Nephron progenitor cell (in vitro differentiated cells): ENCODE data around the gene IMPA2.
A peak's percentile ranks its signal among the peaks of the same experiment; 100 is the strongest.
"Not testable (repeated sequence)": the region's sequence is repeated elsewhere in the genome, so short reads cannot be mapped to it uniquely, and the experiment has no call there.

Experiments used
- DNase-seq: peaks from one replicate; pipeline ENCODE4 v3.0.0; 2021
- H3K27ac Mint-ChIP-seq: 2 replicates; pipeline ENCODE4 v1.8.0; 2021; ENCODE audit warnings: mild to moderate bottlenecking, moderate library complexity, mixed read lengths
- H3K27me3 Mint-ChIP-seq: 2 replicates; pipeline ENCODE4 v1.8.0; 2021; ENCODE audit warnings: mild to moderate bottlenecking, low read depth, mixed read lengths; ENCODE audit not compliant: poor library complexity
- H3K36me3 Mint-ChIP-seq: 2 replicates; pipeline ENCODE4 v1.8.0; 2021; ENCODE audit warnings: low read depth, mixed read lengths
- H3K4me1 Mint-ChIP-seq: 2 replicates; pipeline ENCODE4 v1.8.0; 2021; ENCODE audit warnings: mixed read lengths
- H3K4me3 Mint-ChIP-seq: 2 replicates; pipeline ENCODE4 v1.8.0; 2021; ENCODE audit warnings: mild to moderate bottlenecking, moderate library complexity, mixed read lengths
- H3K9me3 Mint-ChIP-seq: 2 replicates; pipeline ENCODE4 v1.8.0; 2021; ENCODE audit warnings: mild to moderate bottlenecking, moderate library complexity, mixed read lengths
- TF ChIP-seq, protein P1 (sequence below): fragments of 200-600 bp; sonication (generic); IDR thresholded peaks from 2 replicates; pipeline ENCODE4 v1.5.0; 2021; ENCODE audit warnings: antibody characterized with exemption

IMPA2 gene

DNA sequence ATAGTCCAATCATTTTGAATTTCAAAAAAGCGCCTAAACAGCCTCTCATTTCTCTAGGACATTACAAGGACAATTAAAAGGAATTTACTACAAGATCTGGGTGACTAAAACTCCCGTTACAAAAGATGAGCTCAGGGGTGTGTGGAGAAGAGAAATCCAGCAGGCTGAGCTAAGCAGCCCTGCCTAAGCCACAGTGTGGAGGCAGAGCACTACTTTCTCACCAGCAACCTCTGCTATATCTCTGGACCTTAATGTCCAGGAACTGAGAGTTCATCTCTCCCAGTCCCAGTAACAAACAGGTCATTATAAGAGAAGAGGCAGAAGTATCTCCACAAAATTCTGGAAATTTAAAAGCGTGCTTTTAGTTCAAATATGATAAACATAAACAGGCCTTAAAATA is 93.4 kb downstream of the IMPA2 start:
- Mint-ChIP-seq H3K36me3 (no peaks in the 10 kb centered on the region), H3K27ac (no peak overlapping the region), H3K4me1 (peaks cover 4% of the 10 kb centered on the region), H3K27me3 (peaks cover 35% of the 10 kb centered on the region), H3K4me3 (no peak overlapping the region), H3K9me3 (no peaks in the 10 kb centered on the region)
- DNase-seq, result no peak
- TF ChIP-seq, protein P1, sequence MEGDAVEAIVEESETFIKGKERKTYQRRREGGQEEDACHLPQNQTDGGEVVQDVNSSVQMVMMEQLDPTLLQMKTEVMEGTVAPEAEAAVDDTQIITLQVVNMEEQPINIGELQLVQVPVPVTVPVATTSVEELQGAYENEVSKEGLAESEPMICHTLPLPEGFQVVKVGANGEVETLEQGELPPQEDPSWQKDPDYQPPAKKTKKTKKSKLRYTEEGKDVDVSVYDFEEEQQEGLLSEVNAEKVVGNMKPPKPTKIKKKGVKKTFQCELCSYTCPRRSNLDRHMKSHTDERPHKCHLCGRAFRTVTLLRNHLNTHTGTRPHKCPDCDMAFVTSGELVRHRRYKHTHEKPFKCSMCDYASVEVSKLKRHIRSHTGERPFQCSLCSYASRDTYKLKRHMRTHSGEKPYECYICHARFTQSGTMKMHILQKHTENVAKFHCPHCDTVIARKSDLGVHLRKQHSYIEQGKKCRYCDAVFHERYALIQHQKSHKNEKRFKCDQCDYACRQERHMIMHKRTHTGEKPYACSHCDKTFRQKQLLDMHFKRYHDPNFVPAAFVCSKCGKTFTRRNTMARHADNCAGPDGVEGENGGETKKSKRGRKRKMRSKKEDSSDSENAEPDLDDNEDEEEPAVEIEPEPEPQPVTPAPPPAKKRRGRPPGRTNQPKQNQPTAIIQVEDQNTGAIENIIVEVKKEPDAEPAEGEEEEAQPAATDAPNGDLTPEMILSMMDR, result no peak

- peak; percentile 69 for DNase-seq
- Mint-ChIP-seq H3K27ac (no peak overlapping the region), H3K9me3 (no peaks in the 10 kb centered on the region), H3K4me1 (peaks cover 6% of the 10 kb centered on the region), H3K27me3 (peaks cover 35% of the 10 kb centered on the region), H3K36me3 (no peaks in the 10 kb centered on the region), H3K4me3 (peak overlapping the region; percentile 71)
- TF ChIP-seq, protein P1, result no peak
Observed at GRCh38 chr18:12076424-12077140, 95.3 kb downstream of the IMPA2 start.

DNA sequence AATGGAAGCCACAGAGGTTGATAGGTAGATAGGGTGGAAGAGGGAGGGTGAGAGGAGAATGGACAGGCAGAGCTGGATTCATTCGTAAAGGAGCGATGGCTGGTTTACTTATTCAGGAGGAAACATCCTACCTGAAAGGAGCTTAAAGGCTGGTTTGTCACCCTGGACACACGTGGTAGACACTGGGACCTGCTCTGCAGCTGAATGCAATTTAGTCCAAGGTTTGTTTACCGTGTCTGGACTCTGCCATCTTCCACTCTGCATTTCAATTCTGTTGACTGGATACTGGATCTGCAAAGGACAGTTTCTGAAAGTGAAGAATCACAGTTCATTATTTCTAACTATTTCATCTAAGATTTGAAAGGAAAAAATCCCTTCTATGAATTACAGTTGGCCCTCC is 96.7 kb downstream of the IMPA2 start:
- H3K36me3 Mint-ChIP-seq, DNase-seq: not testable (repeated sequence)

GRCh38 chr18:12079491-12080237 is 98.4 kb downstream of the IMPA2 start:
- TF ChIP-seq, protein P1, result no peak
- peaks cover 31% of the 10 kb centered on the region for H3K27me3 Mint-ChIP-seq
- no peak for DNase-seq
- no peaks in the 10 kb centered on the region for H3K36me3 Mint-ChIP-seq
- peaks cover 6% of the 10 kb centered on the region for H3K4me1 Mint-ChIP-seq
- H3K27ac Mint-ChIP-seq, result no peak overlapping the region
- H3K4me3 Mint-ChIP-seq, result no peak overlapping the region
- no peaks in the 10 kb centered on the region for H3K9me3 Mint-ChIP-seq

More for the DNA sequence above, 96.7 kb downstream of the IMPA2 start:
- peaks cover 35% of the 10 kb centered on the region for H3K27me3 Mint-ChIP-seq
- not testable (repeated sequence) for H3K27ac Mint-ChIP-seq, H3K4me1 Mint-ChIP-seq, H3K9me3 Mint-ChIP-seq, H3K4me3 Mint-ChIP-seq
